NCI-H1092 treated with DMSO at 0.1 percent for 48 hours (cell line): Measurements from ENCODE around the gene CAB39.

Experiments
- DNase-seq: peaks from one replicate; lab custom pipeline; 2025; lab: John Stamatoyannopoulos, UW

The CAB39 gene

GRCh38 chr2:230785346-230785745 is 72.7 kb downstream of the CAB39 start:
- no peak for DNase-seq

GRCh38 chr2:230787101-230787500 is 74.5 kb downstream of the CAB39 start:
- no peak for DNase-seq

DNA sequence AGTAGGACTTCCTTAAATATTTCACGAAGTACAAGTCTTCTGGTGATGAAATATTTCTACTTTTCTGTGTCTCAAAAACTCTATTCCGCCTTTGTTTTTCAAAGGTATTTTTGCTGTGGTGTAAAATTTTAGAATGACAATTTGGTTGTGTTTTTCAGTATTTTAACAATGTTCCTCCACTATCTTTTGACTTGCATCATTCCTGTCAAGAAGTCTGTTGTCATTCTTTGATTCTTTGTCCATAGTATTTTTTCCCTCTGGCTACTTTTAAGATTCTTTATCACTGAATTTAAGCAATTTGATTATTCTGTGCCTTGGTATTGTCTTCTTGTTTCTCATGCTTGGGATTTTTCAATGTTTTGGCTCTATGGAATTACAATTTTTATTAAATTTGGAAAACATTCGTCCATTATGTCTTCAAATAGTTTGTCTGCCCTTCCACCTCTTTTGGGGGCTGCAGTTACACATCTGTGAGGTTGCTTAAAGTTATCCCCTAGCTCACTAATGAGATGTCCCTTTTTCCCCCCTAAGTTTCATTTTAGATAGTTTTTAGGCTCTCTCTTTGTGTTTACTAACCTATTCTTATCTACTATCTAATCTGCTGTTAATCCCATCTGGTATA is 76.0 kb downstream of the CAB39 start:
- no peak for DNase-seq

GRCh38 chr2:230790981-230791380 is 78.3 kb downstream of the CAB39 start:
- DNase-seq = no peak

DNA sequence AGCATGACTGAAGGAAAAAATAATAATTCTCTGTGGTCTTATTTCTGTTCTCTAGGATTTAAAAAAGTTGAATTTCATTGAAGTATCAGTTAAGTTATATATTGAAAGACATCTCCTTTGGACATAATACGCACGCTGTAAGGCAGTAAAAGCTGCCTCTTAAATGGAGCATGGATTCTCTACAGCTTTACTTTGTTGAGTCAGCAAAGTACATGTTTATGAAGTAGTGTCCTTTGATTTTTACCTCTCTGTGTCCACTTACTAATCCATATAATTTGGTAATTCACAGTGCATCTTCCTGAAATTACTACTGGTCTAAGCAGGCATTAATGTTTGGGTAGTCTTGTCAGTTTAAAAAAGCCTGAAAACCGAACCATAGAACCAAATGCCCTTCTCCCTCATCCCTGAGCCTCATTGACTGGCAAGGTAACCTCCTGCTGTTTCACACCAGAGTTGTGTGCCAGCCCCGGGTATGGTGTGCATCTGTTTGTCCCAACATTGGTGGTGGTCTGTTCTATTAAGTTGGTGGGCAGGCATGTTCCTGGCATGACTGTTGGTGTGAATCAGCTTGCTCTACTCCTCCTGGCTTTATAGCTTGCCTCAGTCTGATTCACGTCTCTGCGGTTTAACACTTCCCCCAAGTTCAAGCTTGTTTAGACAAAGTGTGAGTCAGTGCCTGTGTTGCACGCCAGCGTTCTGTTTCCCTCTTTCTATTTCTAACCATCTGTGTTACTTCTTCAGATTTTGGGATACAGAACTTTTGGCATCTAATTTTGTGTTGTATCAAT is 81.1 kb downstream of the CAB39 start:
- no peak for DNase-seq

DNA sequence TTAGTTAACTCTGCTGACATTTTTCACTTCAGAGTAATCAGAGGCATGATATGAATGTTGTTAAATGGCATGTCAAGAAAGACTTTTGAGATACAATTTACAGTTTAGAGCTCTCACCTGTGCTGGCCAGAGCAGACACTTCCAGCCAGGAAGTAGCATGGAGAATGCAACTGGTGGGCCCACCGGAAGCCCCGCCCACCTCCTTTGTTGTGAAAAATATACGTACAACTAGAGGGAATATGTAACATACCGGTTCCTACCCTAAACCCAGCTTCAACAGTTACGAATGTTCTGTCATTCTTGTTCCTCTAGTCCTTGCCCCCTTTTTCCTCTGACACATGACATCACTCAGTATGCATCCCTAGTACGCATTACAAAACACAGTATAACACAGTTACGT is 81.9 kb downstream of the CAB39 start:
- no peak for DNase-seq

GRCh38 chr2:230795856-230796255 is 83.2 kb downstream of the CAB39 start:
- no peak for DNase-seq

DNA sequence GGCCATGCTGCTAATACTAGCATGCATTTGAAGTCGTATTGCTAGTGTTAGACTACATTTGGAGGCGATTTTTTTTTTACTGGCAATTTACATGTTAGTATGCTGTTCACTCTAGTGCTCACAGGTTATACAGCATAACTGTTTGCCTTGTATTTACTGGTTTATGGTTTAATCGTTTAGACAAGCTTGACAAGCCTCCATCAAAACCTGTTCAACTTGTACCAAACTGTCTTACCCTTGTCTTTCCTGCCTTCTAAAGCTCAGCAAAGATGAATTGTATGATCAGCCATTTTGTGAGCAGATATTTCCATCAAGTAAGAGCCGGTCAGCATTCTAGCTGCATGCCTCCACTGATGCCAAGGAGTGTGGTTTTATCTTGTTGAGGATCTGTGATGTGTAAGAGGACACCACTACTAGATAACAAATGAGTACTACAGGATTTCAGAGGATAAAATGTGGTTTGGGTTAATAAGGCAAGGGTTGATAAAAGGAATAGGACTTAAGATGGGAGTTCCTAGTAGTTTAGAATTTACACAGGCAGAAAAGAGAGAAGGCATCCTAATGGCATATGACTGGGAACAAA is 83.7 kb downstream of the CAB39 start:
- DNase-seq = no peak

DNA sequence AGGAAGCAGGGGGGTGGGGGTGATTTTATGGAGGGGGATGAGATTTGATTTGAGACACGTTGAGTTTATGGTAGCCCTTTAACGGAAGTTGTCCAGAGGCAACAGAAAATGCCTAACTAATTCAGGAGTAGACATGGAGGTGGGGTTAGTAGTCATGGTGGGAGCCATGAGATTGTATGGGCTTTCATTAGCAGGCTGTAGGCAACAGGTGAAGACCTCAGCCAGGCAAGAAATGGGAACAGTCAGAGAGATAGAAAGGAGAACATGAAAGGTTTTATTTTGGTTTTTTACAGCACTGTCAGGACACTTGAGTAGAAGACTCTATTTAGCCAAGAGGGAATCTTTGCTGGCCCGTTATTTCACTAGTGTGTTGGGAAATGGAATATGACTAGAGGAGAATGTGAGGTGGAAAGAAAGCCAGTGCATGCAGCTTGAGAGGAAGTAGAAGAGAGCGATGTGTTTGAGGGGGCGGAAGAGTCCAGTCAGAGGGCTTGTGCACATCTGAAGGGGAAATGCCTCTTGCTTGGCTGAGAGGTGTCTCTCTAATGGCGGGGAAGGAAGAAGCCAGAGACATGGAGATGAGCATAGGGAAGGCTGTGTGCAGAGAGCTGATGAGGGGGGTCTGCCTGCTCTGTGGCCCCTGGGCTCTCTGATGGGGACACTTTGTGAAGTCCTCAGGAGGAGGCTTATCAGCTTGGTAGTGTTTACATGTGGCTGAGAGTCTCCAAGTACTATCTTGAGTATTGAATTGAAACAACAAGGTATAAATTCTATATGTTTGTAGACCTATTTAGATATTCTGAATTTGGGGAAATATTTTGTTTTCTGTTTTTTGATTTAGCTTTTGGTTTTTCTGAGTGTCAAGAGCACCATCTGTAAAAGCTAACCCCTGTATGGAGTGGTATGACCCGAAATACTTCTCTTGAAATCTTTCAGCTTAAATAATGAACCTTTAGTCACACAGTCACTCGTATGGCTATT is 85.2 kb downstream of the CAB39 start:
- no peak for DNase-seq

DNA sequence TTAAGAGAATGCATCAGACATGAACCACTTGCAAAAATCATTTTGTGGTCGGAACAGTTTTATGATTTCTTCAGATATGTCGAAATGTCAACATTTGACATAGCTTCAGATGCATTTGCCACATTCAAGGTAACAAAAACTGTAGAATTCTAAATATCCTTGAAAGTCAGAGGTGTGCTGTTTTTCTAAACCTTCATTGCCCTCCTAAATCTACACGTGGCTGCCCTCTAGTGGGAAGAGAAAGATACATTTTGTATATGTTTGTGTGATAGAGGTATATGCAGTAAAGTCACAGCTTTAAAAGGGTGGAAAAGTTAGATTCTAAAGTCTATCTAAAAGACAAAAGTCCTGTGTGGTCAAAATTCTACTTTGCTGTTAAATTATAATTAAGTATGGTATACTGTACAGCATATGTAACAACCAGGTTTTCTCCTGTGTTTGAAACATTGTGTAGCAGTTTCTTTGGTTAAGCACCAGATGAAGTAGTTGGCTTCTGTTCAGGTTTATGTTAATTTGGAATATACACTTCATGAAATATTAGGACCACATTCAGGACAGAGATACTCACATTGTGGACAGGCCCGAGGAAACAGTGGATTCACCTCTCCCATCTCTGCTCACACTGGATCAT is 86.2 kb downstream of the CAB39 start:
- DNase-seq = peak; percentile 15

- no peak for DNase-seq
Measured at GRCh38 chr2:230805353-230806017, 92.8 kb downstream of the CAB39 start.

- DNase-seq = no peak
Measured at GRCh38 chr2:230807729-230808128, 95.1 kb downstream of the CAB39 start.

DNA sequence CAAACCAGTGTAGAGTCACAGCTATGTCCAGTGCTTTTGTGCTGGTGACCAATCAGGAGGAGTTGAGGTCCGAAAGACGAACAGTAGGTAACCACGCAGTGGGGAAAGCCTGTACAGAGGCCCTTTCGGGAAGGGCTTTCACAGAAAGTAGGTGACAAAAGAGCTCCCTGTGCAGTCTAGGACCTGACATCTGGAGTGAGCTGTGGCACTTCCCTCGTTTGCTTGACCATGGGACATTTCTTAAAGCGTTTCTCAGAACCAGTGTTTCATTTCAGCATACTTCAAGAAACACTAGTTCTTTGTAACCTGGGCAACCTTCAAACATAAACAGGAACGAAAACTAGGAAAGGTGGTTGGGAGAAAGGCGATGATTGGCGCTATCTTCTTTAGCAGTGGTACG is 96.4 kb downstream of the CAB39 start:
- DNase-seq = no peak

GRCh38 chr2:230809677-230810251 is 97.1 kb downstream of the CAB39 start:
- DNase-seq = no peak

DNA sequence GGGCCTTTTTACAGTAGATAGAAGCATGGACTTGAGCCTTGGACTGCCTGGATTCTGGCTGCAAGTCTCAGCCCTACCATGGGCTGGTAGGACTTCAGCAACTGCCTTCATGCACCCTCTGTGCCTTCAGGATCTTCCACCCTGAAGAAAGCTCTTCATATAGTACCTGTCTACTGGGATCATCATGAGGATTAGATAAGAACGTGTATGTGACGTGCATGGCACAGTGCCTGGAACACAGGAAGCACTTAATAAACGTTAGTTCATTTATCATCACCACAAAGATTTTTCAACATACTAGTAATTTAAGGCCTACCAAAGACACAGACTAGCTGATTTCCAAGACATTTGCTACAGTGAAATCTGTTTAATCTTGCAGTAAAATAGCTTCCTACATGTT is 98.9 kb downstream of the CAB39 start:
- DNase-seq = no peak

- DNase-seq = no peak
Measured at GRCh38 chr2:230812033-230812432, 99.4 kb downstream of the CAB39 start.

DNA sequence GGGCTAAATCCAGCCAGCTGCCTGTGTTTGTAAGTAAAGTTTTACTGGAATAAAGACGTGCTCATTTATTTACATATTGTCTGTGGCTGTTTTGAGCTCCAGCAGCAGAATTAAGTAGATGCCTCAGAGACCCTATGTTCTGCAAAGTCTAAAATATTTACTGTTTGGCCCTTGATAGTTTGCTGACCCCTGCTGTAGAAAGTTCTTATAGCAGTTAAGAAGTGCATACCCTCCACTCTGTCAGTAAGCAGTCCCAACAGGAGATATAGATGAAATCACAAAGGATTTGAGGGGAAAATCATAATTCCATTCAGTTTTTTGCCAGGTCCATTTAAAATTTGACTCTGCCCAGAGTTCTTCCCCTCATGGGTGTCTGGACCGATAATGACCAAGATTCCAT is 102.0 kb downstream of the CAB39 start:
- DNase-seq = no peak

DNA sequence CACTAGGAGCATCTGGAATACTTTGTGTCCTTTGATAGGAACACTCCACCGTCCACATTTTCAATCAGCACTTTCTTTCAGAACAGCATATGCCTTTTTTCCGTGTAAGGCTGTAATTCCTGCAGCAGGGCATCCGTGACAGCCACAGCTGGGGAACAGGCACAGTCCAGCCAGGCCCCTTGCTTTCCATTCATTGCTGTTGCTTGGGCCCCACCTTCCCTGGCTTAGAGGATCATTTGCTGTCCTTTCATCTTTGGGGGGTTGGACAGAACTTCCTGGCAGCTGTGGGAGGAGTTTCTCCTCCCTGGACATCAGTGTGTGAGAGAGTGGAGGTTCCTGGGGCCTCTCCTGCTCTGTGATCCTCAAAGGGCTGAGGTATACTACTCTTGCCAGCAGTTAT is 102.4 kb downstream of the CAB39 start:
- no peak for DNase-seq

- no peak for DNase-seq
Measured at GRCh38 chr2:230816735-230817134, 104.1 kb downstream of the CAB39 start.

GRCh38 chr2:230819433-230819832 is 106.8 kb downstream of the CAB39 start:
- no peak for DNase-seq
